Measurements from ENCODE around the gene LINC01488. TPM values are rescaled to one million over a fixed set of nuclear protein-coding genes. Genes with fewer than 3 reads are reported as not detected.

LINC01488 gene
- total and polyA plus RNA-seq, 10 of the 15 experiments (the other 5 are each of a cell fraction or from before 2014, with no cell fraction given), result not detected

GRCh38 chr11:69443138-69443967 is 38.1 kb upstream of the LINC01488 start (continued):
- TF ChIP-seq, protein P1, sequence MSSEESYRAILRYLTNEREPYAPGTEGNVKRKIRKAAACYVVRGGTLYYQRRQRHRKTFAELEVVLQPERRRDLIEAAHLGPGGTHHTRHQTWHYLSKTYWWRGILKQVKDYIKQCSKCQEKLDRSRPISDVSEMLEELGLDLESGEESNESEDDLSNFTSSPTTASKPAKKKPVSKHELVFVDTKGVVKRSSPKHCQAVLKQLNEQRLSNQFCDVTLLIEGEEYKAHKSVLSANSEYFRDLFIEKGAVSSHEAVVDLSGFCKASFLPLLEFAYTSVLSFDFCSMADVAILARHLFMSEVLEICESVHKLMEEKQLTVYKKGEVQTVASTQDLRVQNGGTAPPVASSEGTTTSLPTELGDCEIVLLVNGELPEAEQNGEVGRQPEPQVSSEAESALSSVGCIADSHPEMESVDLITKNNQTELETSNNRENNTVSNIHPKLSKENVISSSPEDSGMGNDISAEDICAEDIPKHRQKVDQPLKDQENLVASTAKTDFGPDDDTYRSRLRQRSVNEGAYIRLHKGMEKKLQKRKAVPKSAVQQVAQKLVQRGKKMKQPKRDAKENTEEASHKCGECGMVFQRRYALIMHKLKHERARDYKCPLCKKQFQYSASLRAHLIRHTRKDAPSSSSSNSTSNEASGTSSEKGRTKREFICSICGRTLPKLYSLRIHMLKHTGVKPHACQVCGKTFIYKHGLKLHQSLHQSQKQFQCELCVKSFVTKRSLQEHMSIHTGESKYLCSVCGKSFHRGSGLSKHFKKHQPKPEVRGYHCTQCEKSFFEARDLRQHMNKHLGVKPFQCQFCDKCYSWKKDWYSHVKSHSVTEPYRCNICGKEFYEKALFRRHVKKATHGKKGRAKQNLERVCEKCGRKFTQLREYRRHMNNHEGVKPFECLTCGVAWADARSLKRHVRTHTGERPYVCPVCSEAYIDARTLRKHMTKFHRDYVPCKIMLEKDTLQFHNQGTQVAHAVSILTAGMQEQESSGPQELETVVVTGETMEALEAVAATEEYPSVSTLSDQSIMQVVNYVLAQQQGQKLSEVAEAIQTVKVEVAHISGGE (CRISPR knock-in tag; IDR thresholded peaks at IDR 0.05), result no peak
- no peak for TF ChIP-seq KDM1A (IDR thresholded peaks at IDR 0.05; ENCODE audit: borderline replicate concordance)
- no peak for TF ChIP-seq IRF5 (IDR thresholded peaks at IDR 0.05; ENCODE audit: borderline replicate concordance)
- TF ChIP-seq LARP7 (IDR thresholded peaks at IDR 0.05), result peak; percentile 51; the same call in 1 of the 2 replicates
- 0 out of 2 replicates have a peak, but pooled peaks have one; percentile 49 for TF ChIP-seq POLR2AphosphoS5 (IDR thresholded peaks at IDR 0.05; ENCODE audit: low read length)
- TF ChIP-seq ZNF207 (IDR thresholded peaks at IDR 0.05; ENCODE audit: borderline replicate concordance), result peak; percentile 67; the same call in 1 of the 2 replicates
- TF ChIP-seq RBBP5 (conservative IDR thresholded peaks at IDR 0.05), result no peak
- TF ChIP-seq STAT1 (conservative IDR thresholded peaks at IDR 0.05), result no peak
- TF ChIP-seq RAD51 (IDR thresholded peaks at IDR 0.05), result no peak
- peak; percentile 79 for TF ChIP-seq CREM (IDR thresholded peaks at IDR 0.05; ENCODE audit: low read depth)
- peak; percentile 78; the same call in 1 of the 2 replicates for TF ChIP-seq IRF4 (IDR thresholded peaks at IDR 0.05; ENCODE audit: low read depth, low read length)
- peak; percentile 65 for TF ChIP-seq POLR2A (IDR thresholded peaks at IDR 0.05; ENCODE audit: low read depth, low read length)
- TF ChIP-seq ZZZ3 (IDR thresholded peaks at IDR 0.05; ENCODE audit: control insufficient read depth, insufficient read length, low read depth), result no peak
